GM12878 (cell line): Measurements from ENCODE around the gene SNAP91.

ENCODE experiments used
- EZH2 ChIP-seq: IDR thresholded peaks from 2 replicates; pipeline ENCODE4 v1.6.1; 2012; ENCODE audit warnings: low read depth, mild to moderate bottlenecking, control low read depth, inconsistent platforms, low read length, borderline replicate concordance; ENCODE audit not compliant: control insufficient read depth
- FOXK2 ChIP-seq: fragments of 450-650 bp; IDR thresholded peaks from 2 replicates; pipeline ENCODE4 v1.6.1; 2017; ENCODE audit warnings: mild to moderate bottlenecking, moderate library complexity
- HCFC1 ChIP-seq: fragments of 150-350 bp; IDR thresholded peaks from 2 replicates; pipeline ENCODE4 v1.6.1; 2014; ENCODE audit warnings: low read length
- JUNB ChIP-seq: IDR thresholded peaks from 2 replicates; pipeline ENCODE4 v1.6.1; 2016; ENCODE audit warnings: antibody characterized with exemption, mild to moderate bottlenecking
- NRF1 ChIP-seq: conservative IDR thresholded peaks from 2 replicates; pipeline ENCODE4 v1.6.1; 2011; ENCODE audit warnings: mild to moderate bottlenecking, low read depth, low read length, improper control_type of control experiment
- TF ChIP-seq, protein P1 (sequence below): fragments of 450-650 bp; IDR thresholded peaks from 2 replicates; pipeline ENCODE4 v1.6.1; 2014; ENCODE audit warnings: mild to moderate bottlenecking
- TF ChIP-seq, protein P2 (sequence below), 3 experiments: IDR thresholded peaks in 2 of 3; conservative IDR thresholded peaks in 1 of 3; 2 replicates each; pipeline ENCODE4 v1.5.1; 2011; ENCODE audit warnings: low read depth in 3 of 3, low read length in 3 of 3, mild to moderate bottlenecking in 3 of 3, control low read depth in 2 of 3, moderate library complexity in 2 of 3, inconsistent platforms in 1 of 3, mixed read lengths in 1 of 3; ENCODE audit not compliant: control insufficient read depth in 2 of 3, insufficient read depth in 1 of 3; ENCODE audit errors: extremely low read depth in 1 of 3

DNA sequence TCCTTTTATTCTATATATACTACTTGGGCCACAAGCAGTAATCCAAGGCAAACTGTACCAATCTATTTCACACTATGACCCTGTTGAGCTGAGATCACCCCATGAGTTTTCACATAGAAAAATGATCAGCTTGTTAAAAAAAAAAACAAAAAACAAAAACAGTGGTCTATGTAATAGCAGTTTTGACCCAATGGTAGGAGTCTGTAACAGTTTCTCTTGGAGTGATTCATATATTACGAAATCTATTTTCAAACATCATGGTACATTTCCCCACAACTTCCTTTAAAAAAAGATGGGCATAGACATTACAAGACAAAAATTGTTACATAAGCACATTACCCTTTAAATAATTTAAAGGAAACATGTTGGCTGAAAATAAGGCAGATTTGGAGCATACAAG is 118.5 kb downstream of the SNAP91 start:
- TF ChIP-seq NRF1 (no peak), FOXK2 (no peak), HCFC1 (no peak), JUNB (no peak), EZH2 (no peak)
- TF ChIP-seq, protein P1, sequence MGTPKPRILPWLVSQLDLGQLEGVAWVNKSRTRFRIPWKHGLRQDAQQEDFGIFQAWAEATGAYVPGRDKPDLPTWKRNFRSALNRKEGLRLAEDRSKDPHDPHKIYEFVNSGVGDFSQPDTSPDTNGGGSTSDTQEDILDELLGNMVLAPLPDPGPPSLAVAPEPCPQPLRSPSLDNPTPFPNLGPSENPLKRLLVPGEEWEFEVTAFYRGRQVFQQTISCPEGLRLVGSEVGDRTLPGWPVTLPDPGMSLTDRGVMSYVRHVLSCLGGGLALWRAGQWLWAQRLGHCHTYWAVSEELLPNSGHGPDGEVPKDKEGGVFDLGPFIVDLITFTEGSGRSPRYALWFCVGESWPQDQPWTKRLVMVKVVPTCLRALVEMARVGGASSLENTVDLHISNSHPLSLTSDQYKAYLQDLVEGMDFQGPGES, result no peak
- TF ChIP-seq, protein P2, sequence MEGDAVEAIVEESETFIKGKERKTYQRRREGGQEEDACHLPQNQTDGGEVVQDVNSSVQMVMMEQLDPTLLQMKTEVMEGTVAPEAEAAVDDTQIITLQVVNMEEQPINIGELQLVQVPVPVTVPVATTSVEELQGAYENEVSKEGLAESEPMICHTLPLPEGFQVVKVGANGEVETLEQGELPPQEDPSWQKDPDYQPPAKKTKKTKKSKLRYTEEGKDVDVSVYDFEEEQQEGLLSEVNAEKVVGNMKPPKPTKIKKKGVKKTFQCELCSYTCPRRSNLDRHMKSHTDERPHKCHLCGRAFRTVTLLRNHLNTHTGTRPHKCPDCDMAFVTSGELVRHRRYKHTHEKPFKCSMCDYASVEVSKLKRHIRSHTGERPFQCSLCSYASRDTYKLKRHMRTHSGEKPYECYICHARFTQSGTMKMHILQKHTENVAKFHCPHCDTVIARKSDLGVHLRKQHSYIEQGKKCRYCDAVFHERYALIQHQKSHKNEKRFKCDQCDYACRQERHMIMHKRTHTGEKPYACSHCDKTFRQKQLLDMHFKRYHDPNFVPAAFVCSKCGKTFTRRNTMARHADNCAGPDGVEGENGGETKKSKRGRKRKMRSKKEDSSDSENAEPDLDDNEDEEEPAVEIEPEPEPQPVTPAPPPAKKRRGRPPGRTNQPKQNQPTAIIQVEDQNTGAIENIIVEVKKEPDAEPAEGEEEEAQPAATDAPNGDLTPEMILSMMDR (IDR thresholded peaks at IDR 0.05 in 2 of 3, conservative IDR thresholded peaks at IDR 0.05 in 1 of 3; ENCODE audit: control insufficient read depth in 2 of 3, extremely low read depth in 1 of 3, insufficient read depth in 1 of 3, low read depth in 3 of 3, low read length in 3 of 3), result no peak
